ENCODE results near the gene TMEM256. TPM values are rescaled to one million over a fixed set of nuclear protein-coding genes. Genes with fewer than 3 reads are reported as not detected.
A peak's percentile ranks its signal among the peaks of the same experiment; 100 is the strongest.

The TMEM256 gene
- total and polyA plus RNA-seq, 2 donors (not counting 3 experiments of a cell fraction or from before 2014, with no cell fraction given): 67.4 to 148 TPM

GRCh38 chr17:7396147-7396546, 7.8 kb downstream of the TMEM256 start:
- FAIRE-seq: no peak
- peaks cover 15% of the 10 kb centered on the region for H3K4me1 ChIP-seq (ENCODE audit: control insufficient read depth, extremely low read depth, insufficient read depth, low read length)
- intact Hi-C loops (cut with micrococcal nuclease) (no loop called here), dilution Hi-C loops (cut with MboI; ENCODE audit: extremely low pct_ligation_motif_present, low sequenced_read_pairs) (no loop called here)
- no peak overlapping the region for H3K4me2 ChIP-seq (ENCODE audit: insufficient read depth, low read length)
- TF ChIP-seq POLR2A (IDR thresholded peaks at IDR 0.05; ENCODE audit: low read depth, low read length): no peak
- POLR2A ChIA-PET: no interaction called here
- no peaks in the 10 kb centered on the region for H3K36me3 ChIP-seq (ENCODE audit: control insufficient read depth in 2 of 2, extremely low read depth in 1 of 2, insufficient read depth in 2 of 2, low read length in 2 of 2)
- CTCF ChIA-PET: no interaction called here
- H3K9me1 ChIP-seq (replicated peaks; ENCODE audit: control insufficient read depth, extremely low read depth, insufficient read depth, low read length): no peaks in the 10 kb centered on the region
- no peaks in the 10 kb centered on the region for H4K20me1 ChIP-seq (replicated peaks; ENCODE audit: control insufficient read depth, extremely low read depth, insufficient read depth, low read length)
- H3K27me3 ChIP-seq (ENCODE audit: control insufficient read depth in 2 of 2, insufficient read depth in 2 of 2, low read length in 2 of 2): no peaks in the 10 kb centered on the region
- H3K79me2 ChIP-seq (ENCODE audit: control insufficient read depth, insufficient read depth, low read length): no peaks in the 10 kb centered on the region
- no peak for DNase-seq (ENCODE audit: low read depth, low spot score)
- no peak overlapping the region for H3K9ac ChIP-seq (replicated peaks; ENCODE audit: extremely low read depth, insufficient read depth, low read length)
- no peak overlapping the region for H3K27ac ChIP-seq (ENCODE audit: insufficient read depth, low read depth, low read length)
- no peak overlapping the region for H3K4me3 ChIP-seq (replicated peaks in 1 of 3; ENCODE audit: insufficient read depth in 1 of 3, low read depth in 1 of 3, low read length in 3 of 3)
- no TSS peak for BruUV-seq (replicated peaks)
- H2AFZ ChIP-seq (ENCODE audit: low read depth, low read length): no peak overlapping the region
- H3K9me3 ChIP-seq (replicated peaks; ENCODE audit: control insufficient read depth, insufficient read depth, low read length): no peaks in the 10 kb centered on the region

- no peaks in the 10 kb centered on the region for H4K20me1 ChIP-seq (replicated peaks; ENCODE audit: control insufficient read depth, extremely low read depth, insufficient read depth, low read length)
- BruUV-seq (replicated peaks): TSS peak; percentile 62
- ChIA-PET CTCF (interaction anchor here (0.6 to 2.3 kb wide), 8 partner anchors 9 to 166 kb away, joined by 3 to 11 read pairs (median 5); partner anchors contain the start of gene TMEM256), POLR2A (interaction anchor here (1.0 kb wide), 1 partner anchor 9 kb away, joined by 11 read pairs; the partner anchor contains the start of gene TMEM256)
- dilution Hi-C loops (cut with MboI; ENCODE audit: extremely low pct_ligation_motif_present, low sequenced_read_pairs) (no loop called here), intact Hi-C loops (cut with micrococcal nuclease) (loop anchor here (1.0 to 5.0 kb wide), 5 partner anchors 10 to 166 kb away; partner anchors contain the start of genes POLR2A, SENP3, TMEM102 and TMEM256)
- DNase-seq (ENCODE audit: low read depth, low spot score) (peak; percentile 92), FAIRE-seq (peak; percentile 84)
- peak within 1 kb of the TSS; percentile 58 to 93 (median 92) for H3K4me3 ChIP-seq (replicated peaks in 1 of 3; ENCODE audit: insufficient read depth in 1 of 3, low read depth in 1 of 3, low read length in 3 of 3)
- peak within 1 kb of the TSS; percentile 45 for H3K4me2 ChIP-seq (ENCODE audit: insufficient read depth, low read length)
- H3K4me1 ChIP-seq (ENCODE audit: control insufficient read depth, extremely low read depth, insufficient read depth, low read length): peaks cover 16% of the 10 kb centered on the region
- peak within 1 kb of the TSS; percentile 51 for H2AFZ ChIP-seq (ENCODE audit: low read depth, low read length)
- no peaks in the 10 kb centered on the region for H3K9me1 ChIP-seq (replicated peaks; ENCODE audit: control insufficient read depth, extremely low read depth, insufficient read depth, low read length)
- H3K27me3 ChIP-seq (ENCODE audit: control insufficient read depth in 2 of 2, insufficient read depth in 2 of 2, low read length in 2 of 2): no peaks in the 10 kb centered on the region
- TF ChIP-seq POLR2AphosphoS5 (IDR thresholded peaks at IDR 0.05; ENCODE audit: insufficient read depth, low read depth, low read length): peak; percentile 98
- TF ChIP-seq CTCF (IDR thresholded peaks at IDR 0.05; ENCODE audit: extremely low read depth in 1 of 2, insufficient read depth in 1 of 2, low read depth in 1 of 2, low read length in 2 of 2): peak in 1 of 2 donors; percentile 55
- peak; percentile 90 for TF ChIP-seq POLR2A (IDR thresholded peaks at IDR 0.05; ENCODE audit: low read depth, low read length)
- TF ChIP-seq EZH2 (IDR thresholded peaks at IDR 0.05; ENCODE audit: borderline replicate concordance, low read depth, low read length, severe bottlenecking): no peak
- H3K9ac ChIP-seq (replicated peaks; ENCODE audit: extremely low read depth, insufficient read depth, low read length): peak within 1 kb of the TSS; percentile 81
- peak within 1 kb of the TSS; percentile 45 for H3K27ac ChIP-seq (ENCODE audit: insufficient read depth, low read depth, low read length)
- no peaks in the 10 kb centered on the region for H3K9me3 ChIP-seq (replicated peaks; ENCODE audit: control insufficient read depth, insufficient read depth, low read length)
- peaks cover 0 to 12% of the 10 kb centered on the region in 2 experiments for H3K36me3 ChIP-seq (ENCODE audit: control insufficient read depth in 2 of 2, extremely low read depth in 1 of 2, insufficient read depth in 2 of 2, low read length in 2 of 2)
- no peaks in the 10 kb centered on the region for H3K79me2 ChIP-seq (ENCODE audit: control insufficient read depth, insufficient read depth, low read length)
Observed at GRCh38 chr17:7394452-7395191, 9.3 kb downstream of the TMEM256 start, which contains the start of gene PLSCR3. Gene PLSCR3 (minus strand): TSS chr17:7394525. CDS start chr17:7394110, 415 bp downstream.

Measured in endothelial cell of umbilical vein (primary cell).